H9 (cell line): Measurements from ENCODE around the gene TXNDC11. TPM values are rescaled to one million over a fixed set of nuclear protein-coding genes. Genes with fewer than 3 reads are reported as not detected.
A peak's percentile ranks its signal among the peaks of the same experiment; 100 is the strongest.

ENCODE experiments used
- DNase-seq: peaks from one replicate; pipeline ENCODE4 v3.0.0-alpha.2; 2017
- H2AFZ ChIP-seq: one replicate; pipeline ENCODE4 v1.6.1; 2013; ENCODE audit warnings: mild to moderate bottlenecking, low read length, control low read depth, moderate library complexity
- H2AK5ac ChIP-seq: 2 replicates; pipeline ENCODE4 v1.6.1; 2013; ENCODE audit warnings: low read length, control low read depth, mixed read lengths; ENCODE audit not compliant: insufficient read length
- H2BK120ac ChIP-seq: one replicate; pipeline ENCODE4 v1.6.1; 2013; ENCODE audit warnings: low read depth, mild to moderate bottlenecking, low read length, control low read depth, inconsistent platforms; ENCODE audit not compliant: poor library complexity, severe bottlenecking
- H2BK12ac ChIP-seq: 2 replicates; pipeline ENCODE4 v1.6.1; 2013; ENCODE audit warnings: low read length, control low read depth, mixed read lengths, low read depth; ENCODE audit not compliant: insufficient read length
- H2BK15ac ChIP-seq: 2 replicates; pipeline ENCODE4 v1.6.1; 2013; ENCODE audit warnings: low read depth, low read length, control low read depth
- H2BK20ac ChIP-seq: one replicate; pipeline ENCODE4 v1.6.1; 2013; ENCODE audit warnings: low read depth, mild to moderate bottlenecking, low read length, control low read depth, inconsistent platforms; ENCODE audit not compliant: poor library complexity, severe bottlenecking
- H2BK5ac ChIP-seq: 2 replicates; pipeline ENCODE4 v1.6.1; 2013; ENCODE audit warnings: low read length, control low read depth, mixed read lengths; ENCODE audit not compliant: insufficient read length
- H3K14ac ChIP-seq: 2 replicates; pipeline ENCODE4 v1.6.1; 2013; ENCODE audit warnings: low read length, control low read depth; ENCODE audit not compliant: insufficient read depth
- H3K18ac ChIP-seq: 2 replicates; pipeline ENCODE4 v1.6.1; 2013; ENCODE audit warnings: low read depth, mild to moderate bottlenecking, mixed read lengths, low read length, control low read depth; ENCODE audit not compliant: insufficient read length
- H3K23ac ChIP-seq: 2 replicates; pipeline ENCODE4 v1.6.1; 2013; ENCODE audit warnings: low read length, control low read depth, mixed read lengths, low read depth; ENCODE audit not compliant: insufficient read length
- H3K23me2 ChIP-seq: 2 replicates; pipeline ENCODE4 v1.6.1; 2013; ENCODE audit warnings: low read depth, mild to moderate bottlenecking, mixed read lengths, low read length, control low read depth; ENCODE audit not compliant: insufficient read length, poor library complexity, severe bottlenecking
- H3K27ac ChIP-seq: 2 replicates; pipeline ENCODE4 v1.5.1; 2013; ENCODE audit warnings: low read length, control low read depth, mixed read lengths, low read depth; ENCODE audit not compliant: insufficient read length
- H3K27me3 ChIP-seq: 2 replicates; pipeline ENCODE4 v1.6.1; 2013; ENCODE audit warnings: low read length, control low read depth, inconsistent platforms; ENCODE audit not compliant: insufficient read depth
- H3K4ac ChIP-seq: 2 replicates; pipeline ENCODE4 v1.6.1; 2013; ENCODE audit warnings: low read depth, mild to moderate bottlenecking, control low read depth, inconsistent platforms, low read length, moderate library complexity
- H3K4me1 ChIP-seq: 2 replicates; pipeline ENCODE4 v1.6.1; 2013; ENCODE audit warnings: low read length, control low read depth, inconsistent platforms; ENCODE audit not compliant: insufficient read depth
- H3K4me2 ChIP-seq: 2 replicates; pipeline ENCODE4 v1.6.1; 2013; ENCODE audit warnings: low read length, control low read depth, mixed read lengths; ENCODE audit not compliant: insufficient read length, insufficient read depth
- H3K56ac ChIP-seq: 2 replicates; pipeline ENCODE4 v1.6.1; 2013; ENCODE audit warnings: low read depth, mild to moderate bottlenecking, mixed read lengths, low read length, control low read depth; ENCODE audit not compliant: insufficient read length
- H3K79me1 ChIP-seq: 2 replicates; pipeline ENCODE4 v1.6.1; 2013; ENCODE audit warnings: low read depth, mild to moderate bottlenecking, moderate library complexity, low read length, control low read depth, inconsistent platforms; ENCODE audit not compliant: insufficient read depth, poor library complexity, severe bottlenecking
- H3K79me2 ChIP-seq: 2 replicates; pipeline ENCODE4 v1.6.1; 2013; ENCODE audit warnings: low read length, control low read depth, inconsistent platforms; ENCODE audit not compliant: insufficient read depth
- H3K9ac ChIP-seq: 2 replicates; pipeline ENCODE4 v1.6.1; 2013; ENCODE audit warnings: low read length, control low read depth, mixed read lengths; ENCODE audit not compliant: insufficient read length; ENCODE audit errors: extremely low read depth
- H3K9me3 ChIP-seq: one replicate; pipeline ENCODE4 v1.6.1; 2013; ENCODE audit warnings: low read depth, low read length, inconsistent platforms; ENCODE audit not compliant: control insufficient read depth
- H3T11ph ChIP-seq: one replicate; pipeline ENCODE4 v1.6.1; 2013; ENCODE audit warnings: mild to moderate bottlenecking, low read length, control low read depth, inconsistent platforms
- H4K20me1 ChIP-seq: one replicate; pipeline ENCODE4 v1.6.1; 2013; ENCODE audit not compliant: control insufficient read depth, insufficient read length, insufficient read depth
- H4K5ac ChIP-seq: 2 replicates; pipeline ENCODE4 v1.6.1; 2013; ENCODE audit warnings: low read depth, mild to moderate bottlenecking, mixed read lengths, low read length, control low read depth; ENCODE audit not compliant: insufficient read length
- H4K8ac ChIP-seq: replicated peaks from 2 replicates; pipeline ENCODE4 v1.6.1; 2013; ENCODE audit warnings: low read length, control low read depth, mixed read lengths, low read depth; ENCODE audit not compliant: insufficient read length
- H4K91ac ChIP-seq: 2 replicates; pipeline ENCODE4 v1.6.1; 2013; ENCODE audit warnings: low read depth, mild to moderate bottlenecking, moderate library complexity, mixed read lengths, low read length, control low read depth; ENCODE audit not compliant: insufficient read length
- H3K27ac Mint-ChIP-seq, 3 experiments: 2 replicates in 2 of 3; 3 replicates in 1 of 3; pipeline ENCODE4 v1.8.0; 2020 to 2021; ENCODE audit warnings: mixed read lengths in 3 of 3, mild to moderate bottlenecking in 1 of 3, moderate library complexity in 1 of 3
- H3K27me3 Mint-ChIP-seq: 2 replicates; pipeline ENCODE4 v1.8.0; 2021; ENCODE audit warnings: low read depth, mild to moderate bottlenecking, moderate library complexity, mixed read lengths
- H3K36me3 Mint-ChIP-seq, 3 experiments: 2 replicates in 2 of 3; 3 replicates in 1 of 3; pipeline ENCODE4 v1.8.0; 2020 to 2021; ENCODE audit warnings: low read depth in 3 of 3, mixed read lengths in 3 of 3; ENCODE audit not compliant: insufficient read depth in 1 of 3
- H3K4me1 Mint-ChIP-seq, 2 experiments: 2 replicates each; pipeline ENCODE4 v1.8.0; 2020; ENCODE audit warnings: mixed read lengths in 2 of 2
- H3K4me3 Mint-ChIP-seq, 2 experiments: 2 replicates in 1 of 2; 3 replicates in 1 of 2; pipeline ENCODE4 v1.8.0; 2020 to 2021; ENCODE audit warnings: mild to moderate bottlenecking in 2 of 2, mixed read lengths in 2 of 2, moderate library complexity in 1 of 2
- H3K9me3 Mint-ChIP-seq, 2 experiments: 2 replicates in 1 of 2; 3 replicates in 1 of 2; pipeline ENCODE4 v1.8.0; 2020; ENCODE audit warnings: mild to moderate bottlenecking in 2 of 2, mixed read lengths in 2 of 2, moderate library complexity in 1 of 2
- WGBS: extraction: QIAGEN DNeasy Blood & Tissue Kit; methylation state at CpG from one replicate; pipeline ENCODE4 v1.1.7; 2013; ENCODE audit warnings: missing lambda C conversion rate, low lambda C conversion rate, mixed read lengths; ENCODE audit not compliant: insufficient read length; ENCODE audit errors: extremely low coverage; 5-methylcytosine and 5-hydroxymethylcytosine counted together
- total RNA-seq: library from RNA; stranded (reverse); gene quantifications from 2 replicates; pipeline ENCODE4 v1.2.1, GENCODE V29; 2021
- TF ChIP-seq, protein P1 (sequence below): fragments of 200-600 bp; sonication (generic); conservative IDR thresholded peaks from 3 replicates; pipeline ENCODE4 v1.8.0; 2021; ENCODE audit warnings: antibody characterized with exemption, mild to moderate bottlenecking

The TXNDC11 gene
- total RNA-seq, 1 experiment from 2014 or later = 12.2 TPM

DNA sequence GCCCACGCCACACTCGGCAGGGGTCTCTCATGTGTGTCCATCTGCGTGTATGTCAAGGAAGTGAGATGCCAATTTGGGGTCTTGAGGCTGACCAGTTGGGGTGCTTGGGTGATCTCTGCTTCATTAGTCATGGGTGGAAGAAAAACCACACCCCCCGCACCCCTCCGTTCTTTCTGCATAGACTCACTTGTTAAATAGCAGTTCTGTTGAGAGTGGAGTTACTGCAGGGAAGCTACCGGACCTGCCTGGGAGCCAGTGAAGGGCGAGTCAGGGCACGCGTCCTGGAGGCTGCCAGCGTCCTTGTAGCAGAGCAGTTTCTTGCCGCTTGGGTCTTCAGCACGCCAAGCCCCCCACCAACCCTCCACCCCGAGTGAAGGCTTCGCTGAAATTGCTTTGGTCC is 65.9 kb downstream of the TXNDC11 start:
- DNase-seq = no peak
- Histone ChIP-seq H3K27me3 (no peaks in the 10 kb centered on the region), H2BK5ac (no peak overlapping the region), H2BK15ac (no peak overlapping the region), H4K20me1 (peaks cover 2% of the 10 kb centered on the region), H3K56ac (no peak overlapping the region), H3K4ac (no peak overlapping the region), H3K79me2 (no peaks in the 10 kb centered on the region; the same call in 1 of the 2 replicates), H4K5ac (no peak overlapping the region), H2BK20ac (no peak overlapping the region), H3K18ac (no peak overlapping the region), H3K79me1 (peaks cover 3% of the 10 kb centered on the region), H2AFZ (no peak overlapping the region), H3K4me2 (no peak overlapping the region), H3K23me2 (no peaks in the 10 kb centered on the region), H3K9ac (no peak overlapping the region), H3T11ph (no peak overlapping the region), H3K9me3 (no peaks in the 10 kb centered on the region), H3K23ac (no peak overlapping the region), H4K8ac (no peak overlapping the region), H2AK5ac (no peak overlapping the region), H4K91ac (no peak overlapping the region), H2BK12ac (no peak overlapping the region), H3K27ac (no peak overlapping the region), H3K14ac (no peak overlapping the region), H2BK120ac (no peak overlapping the region), H3K4me1 (no peaks in the 10 kb centered on the region)
- H3K27me3 Mint-ChIP-seq = no peaks in the 10 kb centered on the region
- peak overlapping the region in 2 of 3 experiments; percentile 89 to 92; a peak in 3 of 7 replicates for H3K27ac Mint-ChIP-seq
- WGBS = no CpG with 5 or more reads among the region's 14 CpGs
- no peak overlapping the region for H3K4me3 Mint-ChIP-seq
- TF ChIP-seq, protein P1, sequence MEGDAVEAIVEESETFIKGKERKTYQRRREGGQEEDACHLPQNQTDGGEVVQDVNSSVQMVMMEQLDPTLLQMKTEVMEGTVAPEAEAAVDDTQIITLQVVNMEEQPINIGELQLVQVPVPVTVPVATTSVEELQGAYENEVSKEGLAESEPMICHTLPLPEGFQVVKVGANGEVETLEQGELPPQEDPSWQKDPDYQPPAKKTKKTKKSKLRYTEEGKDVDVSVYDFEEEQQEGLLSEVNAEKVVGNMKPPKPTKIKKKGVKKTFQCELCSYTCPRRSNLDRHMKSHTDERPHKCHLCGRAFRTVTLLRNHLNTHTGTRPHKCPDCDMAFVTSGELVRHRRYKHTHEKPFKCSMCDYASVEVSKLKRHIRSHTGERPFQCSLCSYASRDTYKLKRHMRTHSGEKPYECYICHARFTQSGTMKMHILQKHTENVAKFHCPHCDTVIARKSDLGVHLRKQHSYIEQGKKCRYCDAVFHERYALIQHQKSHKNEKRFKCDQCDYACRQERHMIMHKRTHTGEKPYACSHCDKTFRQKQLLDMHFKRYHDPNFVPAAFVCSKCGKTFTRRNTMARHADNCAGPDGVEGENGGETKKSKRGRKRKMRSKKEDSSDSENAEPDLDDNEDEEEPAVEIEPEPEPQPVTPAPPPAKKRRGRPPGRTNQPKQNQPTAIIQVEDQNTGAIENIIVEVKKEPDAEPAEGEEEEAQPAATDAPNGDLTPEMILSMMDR = no peak
- no peaks in the 10 kb centered on the region for H3K9me3 Mint-ChIP-seq
- peaks cover 22 to 46% (median 40%) of the 10 kb centered on the region in 3 experiments for H3K36me3 Mint-ChIP-seq
- H3K4me1 Mint-ChIP-seq = peaks cover 21 to 27% of the 10 kb centered on the region in 2 experiments
